Measurements from ENCODE around the gene PBXIP1. TPM values are rescaled to one million over a fixed set of nuclear protein-coding genes. Genes with fewer than 3 reads are reported as not detected.

The PBXIP1 gene
- total RNA-seq (160 TPM), polyA plus RNA-seq (ENCODE audit: insufficient read depth in 1 of 8, insufficient read length in 8 of 8, low replicate concordance in 1 of 8) (100 to 1,000 TPM; 109 to 161 (median 145) TPM)
- long read RNA-seq, donor 1, partial matches to known transcripts, result 0 of 2 reads
- long read RNA-seq, donor 1, other reads (novel, unspliced or antisense), result 0 of 2 reads
- long read RNA-seq, donor 2, partial matches to known transcripts, result 0 of 1 reads
- long read RNA-seq, donor 2, other reads (novel, unspliced or antisense), result 0 of 1 reads
- long read RNA-seq, donor 3, transcript PBXIP1-202 (11 exons, 3,212 nt), result major isoform, 13 of 23 reads
- long read RNA-seq, donor 3, partial matches to known transcripts, result 10 of 23 reads
- long read RNA-seq, donor 3, other reads (novel, unspliced or antisense), result 0 of 23 reads
- long read RNA-seq, donor 4, partial matches to known transcripts, result 0 of 3 reads
- long read RNA-seq, donor 4, other reads (novel, unspliced or antisense), result 0 of 3 reads
- long read RNA-seq, donor 5, transcript PBXIP1-202 (11 exons, 3,212 nt), result major isoform, 8 of 60 reads
- long read RNA-seq, donor 5, partial matches to known transcripts, result 52 of 60 reads
- long read RNA-seq, donor 5, other reads (novel, unspliced or antisense), result 0 of 60 reads
- long read RNA-seq, donor 6, transcript PBXIP1-202 (11 exons, 3,212 nt), result major isoform, 12 of 33 reads
- long read RNA-seq, donor 6, partial matches to known transcripts, result 21 of 33 reads
- long read RNA-seq, donor 6, other reads (novel, unspliced or antisense), result 0 of 33 reads
- long read RNA-seq, donor 7, partial matches to known transcripts, result 18 of 21 reads
- long read RNA-seq, donor 7, other reads (novel, unspliced or antisense), result 0 of 21 reads
- long read RNA-seq, donor 8, result 0 reads
- long read RNA-seq, donor 9, partial matches to known transcripts, result 21 of 22 reads
- long read RNA-seq, donor 9, other reads (novel, unspliced or antisense), result 0 of 22 reads
- long read RNA-seq, donor 10, partial matches to known transcripts, result 109 of 113 reads
- long read RNA-seq, donor 10, other reads (novel, unspliced or antisense), result 0 of 113 reads
- long read RNA-seq, donor 11, partial matches to known transcripts, result 15 of 19 reads
- long read RNA-seq, donor 11, other reads (novel, unspliced or antisense), result 0 of 19 reads

- Histone ChIP-seq H3K27me3 (ENCODE audit: control insufficient read depth, insufficient read depth, low read length) (no peaks in the 10 kb centered on the region), H3K4me1 (ENCODE audit: control insufficient read depth, insufficient read depth, low read length) (peaks cover 73% of the 10 kb centered on the region)
- WGBS (ENCODE audit: insufficient coverage), result 0% methylated on average over 11 of the region's 18 CpGs
These were observed at the start of gene PBXIP1 for GRCh38 chr1:154955718-154956543. TSS of gene PBXIP1 (minus strand) at chr1:154956099. CDS start at chr1:154953721, 2,378 bp downstream.

GRCh38 chr1:155005076-155006011 lies 49.4 kb upstream of the PBXIP1 start:
- Histone ChIP-seq H3K36me3 (ENCODE audit: control insufficient read depth, insufficient read depth, low read length) (no peaks in the 10 kb centered on the region), H3K4me3 (ENCODE audit: low read length) (no peak overlapping the region), H3K27ac (ENCODE audit: low read length) (peak overlapping the region; percentile 95), H3K4me1 (ENCODE audit: control insufficient read depth, insufficient read depth, low read length) (peaks cover 74% of the 10 kb centered on the region), H3K9me3 (replicated peaks; ENCODE audit: control insufficient read depth, low read depth, low read length) (no peaks in the 10 kb centered on the region), H3K27me3 (ENCODE audit: control insufficient read depth, insufficient read depth, low read length) (no peaks in the 10 kb centered on the region)
- no peak for DNase-seq
- WGBS (ENCODE audit: insufficient coverage), result no CpG with 5 or more reads among the region's 17 CpGs

More at GRCh38 chr1:154955718-154956543, at the start of gene PBXIP1:
- peak within 1 kb of the TSS; percentile 96 for H3K27ac ChIP-seq (ENCODE audit: low read length)
- H3K9me3 ChIP-seq (replicated peaks; ENCODE audit: control insufficient read depth, low read depth, low read length), result no peaks in the 10 kb centered on the region
- H3K36me3 ChIP-seq (ENCODE audit: control insufficient read depth, insufficient read depth, low read length), result peaks cover 42% of the 10 kb centered on the region
- H3K4me3 ChIP-seq (ENCODE audit: low read length), result peak within 1 kb of the TSS; percentile 65
- DNase-seq, result peak; percentile 99

- H3K9me3 ChIP-seq (replicated peaks; ENCODE audit: control insufficient read depth, low read depth, low read length), result no peaks in the 10 kb centered on the region
- H3K4me3 ChIP-seq (ENCODE audit: low read length), result peak overlapping the region; percentile 70
- 36% methylated on average over 2 of the region's 5 CpGs for WGBS (ENCODE audit: insufficient coverage)
- H3K36me3 ChIP-seq (ENCODE audit: control insufficient read depth, insufficient read depth, low read length), result no peaks in the 10 kb centered on the region
- no peaks in the 10 kb centered on the region for H3K27me3 ChIP-seq (ENCODE audit: control insufficient read depth, insufficient read depth, low read length)
- H3K4me1 ChIP-seq (ENCODE audit: control insufficient read depth, insufficient read depth, low read length), result peaks cover 82% of the 10 kb centered on the region
- peak overlapping the region; percentile 95 for H3K27ac ChIP-seq (ENCODE audit: low read length)
- no peak for DNase-seq
These were observed 48.6 kb upstream of the PBXIP1 start for GRCh38 chr1:155004352-155005075.

DNA sequence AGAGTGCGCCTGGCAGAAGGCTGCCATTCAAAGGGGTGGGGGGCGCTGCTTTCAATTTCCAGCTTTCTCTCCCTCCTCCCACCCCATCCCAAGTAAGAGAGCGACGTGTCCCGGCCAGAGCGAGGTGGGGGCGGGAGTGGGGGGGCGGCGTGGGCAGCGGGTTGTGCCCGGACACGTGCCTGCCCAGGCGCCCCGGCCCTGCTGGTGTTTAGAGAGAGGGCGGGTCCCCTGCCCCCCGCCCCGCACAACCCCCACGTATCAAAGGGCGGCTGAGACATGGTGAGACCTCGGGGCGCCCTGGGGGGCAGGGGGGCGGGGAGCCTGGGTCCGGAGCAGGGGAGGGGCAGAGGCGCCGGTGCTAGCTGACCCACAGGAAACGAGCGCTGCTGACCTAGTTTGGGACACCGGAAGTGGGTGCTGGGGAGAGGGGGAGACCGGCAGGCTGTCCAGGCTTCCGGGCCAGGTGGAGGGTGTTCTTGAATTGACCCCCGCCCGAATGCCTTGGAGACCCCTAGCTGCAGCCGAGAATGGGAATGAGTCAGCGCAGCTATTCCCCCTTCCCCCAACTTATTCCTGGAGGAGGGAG lies 48.0 kb upstream of the PBXIP1 start:
- 2% methylated on average over 8 of the region's 34 CpGs for WGBS (ENCODE audit: insufficient coverage)

GRCh38 chr1:155003227-155003765 lies 47.4 kb upstream of the PBXIP1 start:
- Histone ChIP-seq H3K27me3 (ENCODE audit: control insufficient read depth, insufficient read depth, low read length) (no peaks in the 10 kb centered on the region), H3K9me3 (replicated peaks; ENCODE audit: control insufficient read depth, low read depth, low read length) (no peaks in the 10 kb centered on the region), H3K27ac (ENCODE audit: low read length) (peak overlapping the region; percentile 95), H3K4me3 (ENCODE audit: low read length) (peak overlapping the region; percentile 70), H3K4me1 (ENCODE audit: control insufficient read depth, insufficient read depth, low read length) (peaks cover 79% of the 10 kb centered on the region), H3K36me3 (ENCODE audit: control insufficient read depth, insufficient read depth, low read length) (no peaks in the 10 kb centered on the region)
- under 1% methylated on average over 19 of the region's 37 CpGs for WGBS (ENCODE audit: insufficient coverage)
- peak; percentile 70 for DNase-seq

More for the DNA sequence above, 48.0 kb upstream of the PBXIP1 start:
- Histone ChIP-seq H3K9me3 (replicated peaks; ENCODE audit: control insufficient read depth, low read depth, low read length) (no peaks in the 10 kb centered on the region), H3K27me3 (ENCODE audit: control insufficient read depth, insufficient read depth, low read length) (no peaks in the 10 kb centered on the region), H3K4me3 (ENCODE audit: low read length) (peak overlapping the region; percentile 70), H3K27ac (ENCODE audit: low read length) (peak overlapping the region; percentile 95), H3K4me1 (ENCODE audit: control insufficient read depth, insufficient read depth, low read length) (peaks cover 82% of the 10 kb centered on the region), H3K36me3 (ENCODE audit: control insufficient read depth, insufficient read depth, low read length) (no peaks in the 10 kb centered on the region)
- peak; percentile 82 for DNase-seq

DNA sequence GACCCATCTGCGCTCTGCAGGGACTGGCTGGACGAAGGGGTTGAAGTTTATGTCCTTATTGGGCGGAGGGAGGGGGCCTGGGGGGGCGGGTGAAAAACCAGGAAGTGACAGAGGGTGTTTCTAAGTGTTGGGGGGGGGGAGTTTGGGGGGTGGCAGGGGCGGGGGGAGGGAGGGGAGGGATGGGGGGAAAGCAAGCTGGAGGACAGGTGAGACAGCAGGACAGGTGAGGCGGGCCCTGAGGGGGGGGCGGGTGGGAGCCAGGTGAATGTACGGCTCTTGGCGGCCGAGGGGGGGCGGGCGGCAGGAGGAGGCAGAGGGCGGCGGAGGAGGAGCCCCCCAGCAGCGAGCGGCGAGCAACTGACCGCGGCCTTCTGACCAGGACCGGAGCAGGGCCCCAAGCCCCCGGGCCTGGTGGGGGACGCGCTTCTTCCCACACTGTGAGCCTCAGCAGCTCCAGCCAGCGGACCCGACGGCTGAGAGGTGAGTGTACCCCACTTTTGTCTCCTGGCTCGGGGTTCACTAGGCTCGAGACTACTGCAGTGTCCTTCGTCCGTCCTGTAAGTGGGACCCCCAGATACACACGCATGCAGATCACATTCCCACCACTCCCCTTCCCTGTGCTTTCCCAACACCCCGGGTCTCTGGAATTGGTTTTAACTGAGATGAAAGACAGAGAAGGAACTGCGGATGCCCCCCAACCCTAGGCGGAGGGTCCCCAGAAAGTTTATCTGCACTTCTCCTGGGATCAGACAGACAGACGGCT lies 46.7 kb upstream of the PBXIP1 start, which contains the start of gene ZBTB7B:
Gene ZBTB7B, plus strand, starts transcription at position 339 of the 763 bp plus-strand sequence. CDS start 11,859 bp downstream, outside the sequence.
- H3K4me3 ChIP-seq (ENCODE audit: low read length), result peak within 1 kb of the TSS; percentile 86
- no peaks in the 10 kb centered on the region for H3K27me3 ChIP-seq (ENCODE audit: control insufficient read depth, insufficient read depth, low read length)
- no peak for DNase-seq
- under 1% methylated on average over 14 of the region's 35 CpGs for WGBS (ENCODE audit: insufficient coverage)
- peak within 1 kb of the TSS; percentile 96 for H3K27ac ChIP-seq (ENCODE audit: low read length)
- no peaks in the 10 kb centered on the region for H3K36me3 ChIP-seq (ENCODE audit: control insufficient read depth, insufficient read depth, low read length)
- no peaks in the 10 kb centered on the region for H3K9me3 ChIP-seq (replicated peaks; ENCODE audit: control insufficient read depth, low read depth, low read length)
- H3K4me1 ChIP-seq (ENCODE audit: control insufficient read depth, insufficient read depth, low read length), result peaks cover 72% of the 10 kb centered on the region

- H3K27ac ChIP-seq (ENCODE audit: low read length), result peak overlapping the region; percentile 96
- DNase-seq, result peak; percentile 100
- peak overlapping the region; percentile 86 for H3K4me3 ChIP-seq (ENCODE audit: low read length)
- H3K4me1 ChIP-seq (ENCODE audit: control insufficient read depth, insufficient read depth, low read length), result peaks cover 64% of the 10 kb centered on the region
- WGBS (ENCODE audit: insufficient coverage), result 0% methylated on average over 7 of the region's 38 CpGs
- H3K27me3 ChIP-seq (ENCODE audit: control insufficient read depth, insufficient read depth, low read length), result no peaks in the 10 kb centered on the region
- H3K36me3 ChIP-seq (ENCODE audit: control insufficient read depth, insufficient read depth, low read length), result no peaks in the 10 kb centered on the region
- H3K9me3 ChIP-seq (replicated peaks; ENCODE audit: control insufficient read depth, low read depth, low read length), result no peaks in the 10 kb centered on the region
These were observed 46.0 kb upstream of the PBXIP1 start for GRCh38 chr1:155001675-155002463.

Data from muscle of leg (tissue), 16 donors.